HG03135 (cell line): Measurements from ENCODE around the gene STEAP4.

ENCODE experiments used
- ATAC-seq: cut with Tn5 transposase; IDR thresholded peaks from one replicate; pipeline ENCODE4 v1.9.1; 2021; ENCODE audit warnings: mild to moderate bottlenecking, moderate library complexity; ENCODE audit not compliant: unreplicated experiment

Gene STEAP4

DNA sequence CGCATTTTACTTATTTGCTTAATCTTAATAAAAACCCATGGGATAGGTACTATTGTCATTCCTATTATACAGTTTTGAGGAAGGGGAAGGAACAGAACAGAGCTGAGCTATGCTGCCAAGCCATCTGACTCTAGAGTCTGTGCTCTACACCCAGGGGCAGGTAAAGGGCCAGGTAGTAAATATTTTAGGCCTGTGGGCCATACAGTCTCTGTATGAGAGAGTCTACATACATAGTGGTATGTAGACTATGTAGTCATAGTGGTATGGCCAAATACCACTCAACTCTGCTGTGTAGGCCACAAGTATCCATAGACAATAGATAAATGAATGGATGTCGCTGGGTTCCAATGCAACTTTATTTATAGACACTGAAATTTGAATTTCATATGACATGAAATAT lies 83.4 kb downstream of the STEAP4 start:
- no peak for ATAC-seq
